SK-N-MC (cell line): ENCODE measurements around the gene ARNT2.

Experiments
- EZH2 ChIP-seq: fragments of 200-600 bp; sonication (generic); IDR thresholded peaks from one replicate; pipeline ENCODE4 v1.6.1; 2017; ENCODE audit warnings: antibody characterized with exemption
- FOXP2 ChIP-seq: optimal IDR thresholded peaks from 2 replicates; pipeline ENCODE3; 2011; ENCODE audit warnings: mild to moderate bottlenecking, moderate library complexity; ENCODE audit not compliant: insufficient read depth; ENCODE audit errors: extremely low read length, control extremely low read depth
- POLR2AphosphoS5 ChIP-seq: IDR thresholded peaks from 2 replicates; pipeline ENCODE4 v1.6.1; 2012; ENCODE audit warnings: mild to moderate bottlenecking, low read depth, low read length, borderline replicate concordance

- TF ChIP-seq POLR2AphosphoS5 (no peak), EZH2 (no peak), FOXP2 (no peak)
Measured at GRCh38 chr15:80525853-80526252, 121.7 kb downstream of the ARNT2 start.
